NCI-H2029 treated with DMSO at 0.1 percent for 48 hours (cell line): ENCODE data around the gene NRG3.
"Not testable (repeated sequence)": the region's sequence is repeated elsewhere in the genome, so short reads cannot be mapped to it uniquely, and the experiment has no call there.

Experiments used
- DNase-seq: peaks from one replicate; lab custom pipeline; 2025; lab: John Stamatoyannopoulos, UW

Gene NRG3

DNA sequence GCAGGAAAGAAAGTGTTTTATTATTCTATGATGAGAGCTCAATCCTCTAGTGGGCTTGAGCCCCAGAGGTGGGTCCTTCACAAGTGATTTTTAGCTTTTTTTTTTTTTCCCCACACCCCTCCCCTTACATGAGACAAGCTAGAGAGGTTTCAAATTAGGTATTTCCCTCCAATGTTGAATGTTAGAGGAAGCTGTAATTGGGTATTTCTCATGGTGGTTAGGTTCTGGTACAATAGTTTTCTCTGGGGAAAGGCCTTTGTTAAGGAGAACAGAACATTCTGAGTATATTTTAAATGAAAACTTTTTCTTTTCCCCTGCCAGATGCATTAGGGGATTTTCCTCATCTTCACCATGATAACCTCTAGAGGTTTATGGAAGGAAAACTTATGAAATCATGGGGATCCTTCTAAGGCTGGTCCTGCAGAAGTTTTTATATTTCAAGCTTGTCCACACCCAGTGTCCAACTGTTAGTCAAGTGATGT, 1039.7 kb downstream of the NRG3 start:
- no peak for DNase-seq

DNA sequence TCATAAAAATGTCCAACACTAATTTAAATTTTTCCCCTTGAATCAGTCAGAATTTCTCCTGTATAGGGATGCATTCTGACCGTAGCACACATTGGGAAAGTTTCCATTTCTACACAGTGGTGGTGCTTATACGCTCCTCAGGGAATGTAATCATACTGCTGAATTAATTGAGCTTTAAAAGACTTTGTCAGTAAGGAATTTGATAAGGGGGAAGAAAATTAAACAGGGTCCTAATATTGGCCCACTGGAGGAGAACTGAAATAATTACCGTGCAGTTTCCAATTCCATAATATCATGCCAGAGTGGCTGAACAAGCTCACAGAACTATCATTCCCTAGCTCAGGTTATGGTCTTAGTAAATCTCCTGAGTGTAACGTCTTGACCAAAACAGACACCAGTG, 1041.9 kb downstream of the NRG3 start:
- DNase-seq, result no peak

- DNase-seq, result no peak
These were observed 1043.0 kb downstream of the NRG3 start for GRCh38 chr10:82918022-82918421.

GRCh38 chr10:82922046-82922445, 1047.1 kb downstream of the NRG3 start:
- DNase-seq, result no peak

GRCh38 chr10:82922755-82923154, 1047.8 kb downstream of the NRG3 start:
- DNase-seq, result no peak

DNA sequence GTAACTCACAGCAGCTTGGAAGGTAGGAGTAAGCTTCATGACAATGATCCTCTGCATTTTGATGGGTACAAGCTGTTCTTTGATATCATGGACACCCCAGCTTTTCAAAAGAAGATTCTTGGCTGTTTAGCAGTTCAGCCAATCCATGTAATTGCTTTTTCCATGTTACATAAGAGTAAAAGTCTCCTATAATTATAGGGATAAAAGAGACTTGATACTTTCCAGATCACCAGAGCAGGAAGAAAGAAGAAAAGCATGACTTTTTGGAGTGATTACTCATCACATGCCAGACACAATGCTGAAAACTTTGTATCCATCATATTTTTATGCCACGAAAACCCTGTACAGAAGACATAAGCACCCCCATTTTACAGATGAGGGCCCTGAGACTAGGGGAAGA, 1049.7 kb downstream of the NRG3 start:
- DNase-seq, result no peak

DNA sequence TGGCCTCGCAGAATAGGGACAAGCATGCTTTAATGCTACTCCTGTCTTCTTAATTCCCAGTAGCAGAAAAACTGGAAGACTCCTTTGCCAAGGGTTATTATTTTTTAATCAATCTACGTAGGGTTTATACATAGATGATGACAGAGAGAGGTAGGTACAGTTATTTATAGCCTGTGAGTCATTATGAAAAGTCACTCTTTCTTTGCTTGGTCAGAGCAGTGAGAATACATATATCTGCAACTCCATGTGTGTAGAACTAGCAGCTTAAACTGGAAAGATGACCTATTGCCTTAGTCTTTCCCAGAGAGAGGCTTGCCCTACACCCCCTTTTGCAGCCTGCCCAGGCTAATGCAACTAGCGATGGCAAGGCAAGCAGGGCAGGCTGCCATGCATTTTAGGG, 1050.6 kb downstream of the NRG3 start:
- no peak for DNase-seq

- DNase-seq, result no peak
These were observed 1057.5 kb downstream of the NRG3 start for GRCh38 chr10:82932451-82932850.

- no peak for DNase-seq
These were observed 1059.4 kb downstream of the NRG3 start for GRCh38 chr10:82934429-82934828.

- no peak for DNase-seq
These were observed 1060.0 kb downstream of the NRG3 start for GRCh38 chr10:82934947-82935346.

DNA sequence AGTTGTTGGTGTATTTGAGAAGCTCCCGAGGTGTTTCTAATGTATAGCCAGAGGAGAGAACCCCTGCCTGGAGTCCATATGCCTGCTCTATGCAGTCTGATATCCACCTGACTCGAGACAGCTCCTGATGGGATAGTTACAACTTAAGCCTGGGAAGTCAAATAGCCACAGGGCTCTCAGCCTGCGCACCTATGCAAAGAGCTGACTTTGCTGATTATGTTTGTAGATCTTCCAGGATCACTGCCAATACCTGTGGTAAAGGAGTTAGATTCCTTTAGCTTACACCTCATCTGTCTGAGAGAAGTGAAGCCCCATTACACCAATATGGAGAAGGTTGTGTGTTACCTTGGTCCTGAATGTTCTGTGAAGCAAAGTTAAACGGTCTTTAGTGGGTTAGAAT, 1063.3 kb downstream of the NRG3 start:
- no peak for DNase-seq

GRCh38 chr10:82942286-82943099, 1067.5 kb downstream of the NRG3 start:
- no peak for DNase-seq

DNA sequence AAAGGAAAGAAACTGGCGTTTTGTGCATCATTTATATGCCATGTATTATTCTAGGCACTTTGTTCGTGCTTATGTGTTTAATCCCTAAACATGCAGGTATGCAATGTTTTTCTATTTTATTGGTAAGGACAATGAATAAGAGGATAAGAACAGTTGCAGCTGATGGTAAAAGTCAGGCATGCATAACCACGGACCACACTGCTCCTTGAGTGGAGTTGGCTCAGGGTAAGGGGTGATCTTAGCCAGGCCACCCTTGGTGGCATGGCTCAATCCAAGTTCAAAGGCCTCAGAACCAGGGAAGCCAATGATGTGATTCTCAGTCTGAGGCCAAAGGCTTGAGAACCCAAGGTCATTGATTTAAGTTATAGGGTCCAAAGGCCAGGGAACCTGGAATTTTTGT, 1068.1 kb downstream of the NRG3 start:
- no peak for DNase-seq

DNA sequence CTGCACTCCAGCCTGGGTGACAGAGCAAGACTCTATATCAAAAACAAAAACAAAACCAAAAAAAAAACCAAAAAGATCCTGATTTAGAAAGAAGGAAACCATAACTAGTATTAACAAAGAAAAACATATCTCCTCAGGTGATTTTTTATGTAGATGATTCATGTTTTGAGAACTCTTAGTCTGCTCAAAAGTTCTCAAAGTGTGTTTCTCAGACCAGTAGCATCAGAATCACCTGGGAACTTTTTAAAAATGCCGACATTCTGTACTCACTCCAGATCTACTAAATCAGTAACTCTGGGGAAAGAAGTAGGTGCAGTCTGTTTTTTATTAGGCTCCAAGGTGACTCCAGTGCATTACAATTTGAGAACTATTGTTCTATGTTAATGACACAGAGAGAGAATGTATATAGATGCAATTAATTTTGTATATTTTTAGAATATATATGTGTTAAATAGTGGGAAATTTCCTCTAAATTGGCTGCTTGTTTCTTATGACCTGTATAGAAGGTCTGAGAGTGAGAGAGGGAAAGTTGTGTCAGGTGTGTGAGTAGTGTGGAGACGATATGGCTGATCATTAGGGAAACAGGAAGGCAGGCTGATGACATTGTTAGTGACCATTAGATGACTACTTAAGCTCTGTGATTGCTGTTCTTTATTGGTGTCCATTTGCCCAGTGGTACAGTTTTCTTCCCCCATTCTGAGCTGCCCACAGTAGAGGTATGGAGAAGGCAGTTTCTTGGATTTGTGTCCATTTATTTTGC, 1075.0 kb downstream of the NRG3 start:
- DNase-seq, result no peak

GRCh38 chr10:82953331-82953730, 1078.3 kb downstream of the NRG3 start:
- no peak for DNase-seq

DNA sequence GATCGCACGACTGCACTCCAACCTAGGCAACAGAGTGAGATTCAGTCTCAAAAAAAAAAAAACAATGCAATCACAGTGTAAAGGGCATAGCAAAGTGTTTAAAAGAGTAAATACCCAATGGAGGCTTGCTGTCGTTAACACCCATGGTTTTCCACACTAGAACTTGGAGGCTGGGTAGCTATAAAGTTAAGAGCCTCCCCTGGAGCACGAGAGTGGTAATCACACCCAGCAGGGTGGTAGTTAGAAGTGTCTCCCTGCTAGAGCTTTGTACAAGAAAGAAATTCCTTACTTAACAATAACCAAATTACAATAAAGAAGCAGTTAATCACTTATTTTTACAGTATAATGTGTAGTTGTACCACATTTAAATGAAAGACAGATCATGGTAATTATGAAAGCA, 1078.9 kb downstream of the NRG3 start:
- DNase-seq, result no peak

- DNase-seq, result not testable (repeated sequence)
These were observed 1085.5 kb downstream of the NRG3 start for GRCh38 chr10:82960421-82961060.

- DNase-seq, result no peak
These were observed 1086.9 kb downstream of the NRG3 start for GRCh38 chr10:82961864-82962263.

GRCh38 chr10:82966130-82966529, 1091.1 kb downstream of the NRG3 start:
- no peak for DNase-seq

GRCh38 chr10:82968533-82968932, 1093.5 kb downstream of the NRG3 start:
- no peak for DNase-seq

DNA sequence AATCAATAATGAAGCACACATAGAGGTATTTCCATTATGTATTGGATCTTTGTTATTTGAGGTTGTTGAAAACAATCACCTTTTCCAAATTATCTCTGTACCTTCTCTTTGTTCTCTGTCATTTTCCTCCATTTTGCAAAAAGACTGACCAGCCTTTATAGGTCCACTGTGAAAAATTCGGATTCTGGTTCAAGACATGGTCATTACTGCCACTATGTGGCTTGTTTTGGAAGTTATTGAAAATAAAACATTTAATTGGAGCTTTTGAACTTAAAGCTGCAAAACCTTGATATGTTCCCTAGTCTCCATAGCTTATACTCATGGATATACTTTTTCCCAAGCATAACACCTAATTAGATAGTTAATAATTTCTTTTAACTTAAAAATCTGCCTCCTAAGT, 1094.4 kb downstream of the NRG3 start:
- DNase-seq, result no peak

DNA sequence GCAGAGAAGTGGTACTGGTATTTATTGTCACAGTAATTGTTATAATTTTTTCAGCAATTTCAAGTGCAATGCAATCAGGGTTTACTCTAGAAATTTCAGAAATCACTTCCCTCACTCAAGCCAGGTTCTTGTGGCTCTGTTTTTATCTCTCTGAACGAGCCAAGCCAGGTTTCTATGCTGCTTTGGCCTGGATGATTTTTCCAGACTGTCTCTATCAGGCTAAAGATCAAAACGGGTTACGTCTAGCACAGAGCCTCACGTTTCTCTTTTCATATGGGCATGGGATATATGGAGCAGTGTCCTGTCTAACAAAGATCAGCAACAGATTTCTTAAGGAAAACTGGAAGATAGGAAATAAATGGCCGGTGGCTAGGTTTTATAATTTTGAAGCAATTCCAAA, 1105.3 kb downstream of the NRG3 start:
- DNase-seq, result no peak
